ENCODE results near the gene IRF6.

Gene IRF6

GRCh38 chr1:209741889-209742288 lies 64.1 kb downstream of the IRF6 start:
- TF ChIP-seq CTCF (IDR thresholded peaks at IDR 0.05; ENCODE audit: control insufficient read depth, extremely low read depth, insufficient read depth) = no peak
- no peak for DNase-seq (ENCODE audit: low read depth)
- H3K4me3 ChIP-seq (ENCODE audit: low read depth, low read length) = no peak overlapping the region

DNA sequence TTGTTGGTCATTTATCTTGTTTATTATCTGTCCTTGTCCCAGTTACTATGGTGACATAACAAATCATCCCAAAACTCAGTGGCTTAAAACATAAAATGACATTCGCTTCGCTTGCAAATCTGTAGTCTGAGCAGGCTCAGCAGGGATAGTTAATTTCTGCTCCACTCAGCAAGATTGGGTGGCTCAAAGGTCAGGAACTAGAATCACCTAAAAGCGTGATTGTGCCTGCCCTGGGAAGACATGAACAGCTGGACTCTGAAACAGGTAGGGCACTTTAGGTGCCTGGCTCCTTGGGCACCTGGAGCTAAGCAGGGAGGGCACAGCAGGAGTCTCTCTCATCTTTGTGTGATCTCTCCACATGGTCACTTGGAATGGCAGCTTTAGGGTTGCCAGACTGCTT lies 64.7 kb downstream of the IRF6 start:
- no peak overlapping the region for H3K4me3 ChIP-seq (ENCODE audit: low read depth, low read length)
- no peak for DNase-seq (ENCODE audit: low read depth)
- no peak for TF ChIP-seq CTCF (IDR thresholded peaks at IDR 0.05; ENCODE audit: control insufficient read depth, extremely low read depth, insufficient read depth)

- no peak overlapping the region for H3K4me3 ChIP-seq (ENCODE audit: low read depth, low read length)
- no peak for TF ChIP-seq CTCF (IDR thresholded peaks at IDR 0.05; ENCODE audit: control insufficient read depth, extremely low read depth, insufficient read depth)
- DNase-seq (ENCODE audit: low read depth) = no peak
Measured at GRCh38 chr1:209738270-209738669, 67.7 kb downstream of the IRF6 start.

- no peak for TF ChIP-seq CTCF (IDR thresholded peaks at IDR 0.05; ENCODE audit: control insufficient read depth, extremely low read depth, insufficient read depth)
- H3K4me3 ChIP-seq (ENCODE audit: low read depth, low read length) = no peak overlapping the region
- DNase-seq (ENCODE audit: low read depth) = no peak
Measured at GRCh38 chr1:209737118-209737505, 68.8 kb downstream of the IRF6 start.

DNA sequence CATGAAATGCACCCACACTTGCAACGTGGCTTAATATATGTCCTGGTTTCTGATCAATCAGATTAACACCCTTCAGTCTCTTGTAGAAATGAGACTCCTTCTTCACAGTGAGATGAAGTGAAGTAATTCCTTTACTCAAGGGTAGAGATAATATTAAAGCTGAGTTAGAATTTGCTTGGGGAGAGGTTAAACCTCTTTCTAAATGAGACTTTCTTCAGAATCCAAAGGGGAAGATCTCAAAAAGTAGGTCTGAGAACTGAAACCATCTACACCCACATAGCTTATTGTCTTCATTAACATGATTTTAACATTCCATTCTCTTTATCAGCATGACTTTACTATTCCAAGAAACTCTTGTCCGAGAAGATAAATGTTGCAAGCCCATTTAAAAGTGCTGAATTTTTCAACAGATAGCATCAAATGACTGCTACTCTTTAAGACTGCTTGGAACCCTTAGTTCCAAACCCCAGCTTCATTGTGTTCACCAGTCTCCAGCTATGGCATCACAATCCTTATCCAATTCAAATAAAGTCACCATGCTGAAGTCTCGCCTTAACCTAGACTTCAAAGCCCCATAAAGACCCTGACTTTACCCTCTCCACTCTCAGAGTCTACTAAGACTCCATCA lies 69.3 kb downstream of the IRF6 start:
- DNase-seq (ENCODE audit: low read depth) = no peak
- no peak overlapping the region for H3K4me3 ChIP-seq (ENCODE audit: low read depth, low read length)
- no peak for TF ChIP-seq CTCF (IDR thresholded peaks at IDR 0.05; ENCODE audit: control insufficient read depth, extremely low read depth, insufficient read depth)

Data from LNCaP clone FGC (cell line).